GM21528 (cell line): ENCODE data around the gene FRZB.
"Not testable (repeated sequence)": the region's sequence is repeated elsewhere in the genome, so short reads cannot be mapped to it uniquely, and the experiment has no call there.

Source experiments
- ATAC-seq: cut with Tn5 transposase; IDR thresholded peaks from one replicate; pipeline ENCODE4 v1.9.1; 2021; ENCODE audit warnings: mild to moderate bottlenecking, moderate library complexity; ENCODE audit not compliant: unreplicated experiment, low FRiP score

FRZB gene

GRCh38 chr2:182866461-182867406, at the start of gene FRZB:
TSS of gene FRZB (minus strand) at chr2:182866637. CDS start at chr2:182866552, 85 bp downstream.
- no peak for ATAC-seq

DNA sequence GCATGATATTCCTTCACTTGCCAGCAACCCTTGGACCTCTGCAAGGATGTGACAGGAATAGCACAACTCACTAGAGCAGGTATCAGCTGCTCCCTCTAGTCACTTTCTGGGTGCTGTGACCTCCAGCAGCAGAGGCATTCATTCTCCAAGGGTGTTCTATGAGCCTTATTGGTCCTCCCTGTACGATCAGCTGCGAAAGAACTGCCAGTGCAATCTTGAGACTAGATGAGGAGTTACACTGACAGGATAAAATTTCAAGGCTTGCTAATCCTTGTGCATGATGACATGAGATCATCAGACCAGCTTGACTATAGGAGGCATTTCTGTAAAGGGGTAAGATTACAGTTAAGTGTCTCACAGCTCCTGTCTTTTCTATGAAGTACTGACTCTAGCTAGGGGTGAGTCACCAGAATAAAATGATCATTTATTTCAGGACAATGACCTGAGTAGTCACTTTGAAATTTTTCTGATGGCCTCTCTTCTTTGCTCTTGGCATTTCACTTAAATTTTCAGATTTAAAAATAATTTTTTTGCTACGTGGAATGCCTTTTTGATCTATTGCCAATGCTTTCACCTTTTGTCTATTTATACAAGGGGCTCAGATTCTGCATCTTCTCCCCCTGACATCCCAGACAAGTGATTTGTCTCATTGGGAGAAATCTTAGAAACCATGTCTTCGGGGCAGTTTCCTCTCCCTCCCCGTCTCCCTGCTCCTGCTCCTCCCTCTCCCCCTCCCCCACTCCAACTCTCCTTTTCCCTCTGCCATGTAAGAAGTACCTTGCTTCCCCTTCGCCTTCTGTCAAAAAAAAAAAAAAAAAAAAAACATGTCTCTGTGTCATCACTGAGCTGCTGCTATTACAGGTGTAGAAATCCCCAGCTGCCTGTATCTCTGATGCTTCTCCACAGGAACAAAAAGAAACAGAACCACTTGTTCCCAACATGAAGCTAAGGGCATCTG, 49.2 kb upstream of the FRZB start:
- no peak for ATAC-seq

- ATAC-seq: no peak
These were observed 48.4 kb upstream of the FRZB start for GRCh38 chr2:182914852-182915251.

DNA sequence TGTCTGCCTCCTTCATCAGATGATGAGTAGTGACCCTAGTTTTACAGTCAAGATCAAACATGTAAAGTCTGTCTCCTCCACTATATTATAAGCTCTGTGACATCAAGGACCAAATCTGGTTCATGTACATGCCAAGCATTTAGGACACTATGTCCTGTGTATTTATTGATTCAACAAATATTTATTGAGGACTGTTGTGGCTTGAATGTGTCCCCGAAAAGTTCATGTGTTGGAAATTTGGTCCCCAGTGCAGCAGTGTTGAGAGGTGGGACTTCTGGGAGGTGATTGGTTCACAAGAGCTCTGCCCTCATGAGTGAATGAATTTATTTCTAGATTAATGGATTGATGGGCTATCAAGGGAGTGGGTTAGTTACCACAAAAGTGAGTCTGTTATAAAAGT, 46.6 kb upstream of the FRZB start:
- ATAC-seq: no peak

DNA sequence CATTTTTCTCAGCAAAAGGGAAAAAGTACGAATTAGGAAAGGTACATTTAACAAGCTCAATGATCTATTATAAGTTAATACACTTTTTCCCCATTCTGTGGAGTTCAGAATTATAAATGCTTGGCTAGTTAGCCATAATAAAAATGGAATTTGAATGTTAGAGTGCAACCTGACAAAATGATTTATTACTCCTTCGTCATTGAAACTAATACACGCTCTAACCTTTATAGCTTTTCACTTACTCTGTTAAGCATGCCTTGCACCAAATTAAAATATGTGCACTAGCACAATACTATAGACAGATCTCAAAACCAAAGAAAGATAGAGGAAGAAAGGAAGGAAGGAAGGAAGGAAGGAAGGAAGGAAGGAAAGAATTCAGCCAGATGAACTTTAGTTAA, 46.1 kb upstream of the FRZB start:
- no peak for ATAC-seq

GRCh38 chr2:182911813-182912517, 45.5 kb upstream of the FRZB start:
- no peak for ATAC-seq

- no peak for ATAC-seq
These were observed 44.5 kb upstream of the FRZB start for GRCh38 chr2:182910965-182911364.

DNA sequence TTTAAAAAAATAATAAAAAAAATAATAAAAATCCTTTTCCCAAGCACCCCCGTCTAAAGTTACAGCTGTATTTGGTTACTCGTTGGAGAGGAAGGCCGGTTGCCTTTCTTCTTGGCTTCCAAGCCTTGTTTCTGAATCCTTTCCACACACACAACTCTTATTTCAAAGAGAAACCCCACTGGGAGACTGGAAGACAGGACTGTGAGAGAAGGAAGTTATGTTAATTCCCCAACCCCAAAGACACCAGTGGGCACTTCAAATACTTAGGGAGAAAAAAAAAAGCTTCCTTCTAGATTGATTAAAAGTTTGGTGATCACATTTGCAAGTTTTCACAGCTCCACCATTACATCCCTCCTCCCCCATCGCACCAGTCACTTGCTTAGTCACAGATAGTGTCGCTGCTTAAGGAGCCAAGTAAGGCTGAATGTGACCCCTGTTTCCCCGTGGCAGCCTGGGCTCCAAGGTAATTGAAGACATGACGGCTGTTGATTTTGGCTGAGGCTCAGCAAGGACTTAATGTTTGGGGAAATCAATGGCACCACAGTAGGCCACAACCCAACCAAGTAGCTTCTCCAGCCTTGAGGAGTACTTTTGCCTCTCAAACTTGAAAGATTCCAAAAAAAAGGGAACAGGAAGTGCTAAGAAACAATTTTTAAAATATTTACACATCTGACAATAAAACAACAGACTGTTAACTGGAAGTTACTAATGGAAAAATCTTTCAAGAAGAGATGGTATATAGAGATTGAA, 40.8 kb upstream of the FRZB start:
- no peak for ATAC-seq

GRCh38 chr2:182906454-182906853, 40.0 kb upstream of the FRZB start:
- ATAC-seq: no peak

- no peak for ATAC-seq
These were observed 38.4 kb upstream of the FRZB start for GRCh38 chr2:182904844-182905243.

- ATAC-seq: no peak
These were observed 37.1 kb upstream of the FRZB start for GRCh38 chr2:182903566-182903965.

DNA sequence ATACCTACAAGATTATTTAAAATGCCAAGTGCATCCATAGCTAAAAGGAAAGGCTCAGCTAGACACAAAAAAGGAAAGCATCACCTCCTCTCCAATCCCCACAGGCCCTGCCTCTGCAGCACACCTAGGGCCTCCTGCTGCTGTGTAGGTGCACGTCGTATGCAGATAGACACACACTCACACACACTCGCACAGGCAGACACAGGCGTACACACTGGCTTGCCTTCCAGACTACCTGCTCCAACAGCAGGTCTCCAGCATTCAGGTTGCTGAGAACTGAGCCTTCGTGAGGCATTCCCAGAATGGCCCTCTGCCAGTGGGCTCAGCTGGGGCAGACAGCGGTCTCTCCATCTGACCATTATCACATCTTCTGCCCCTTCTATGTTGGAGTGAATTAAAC, 35.3 kb upstream of the FRZB start:
- no peak for ATAC-seq

DNA sequence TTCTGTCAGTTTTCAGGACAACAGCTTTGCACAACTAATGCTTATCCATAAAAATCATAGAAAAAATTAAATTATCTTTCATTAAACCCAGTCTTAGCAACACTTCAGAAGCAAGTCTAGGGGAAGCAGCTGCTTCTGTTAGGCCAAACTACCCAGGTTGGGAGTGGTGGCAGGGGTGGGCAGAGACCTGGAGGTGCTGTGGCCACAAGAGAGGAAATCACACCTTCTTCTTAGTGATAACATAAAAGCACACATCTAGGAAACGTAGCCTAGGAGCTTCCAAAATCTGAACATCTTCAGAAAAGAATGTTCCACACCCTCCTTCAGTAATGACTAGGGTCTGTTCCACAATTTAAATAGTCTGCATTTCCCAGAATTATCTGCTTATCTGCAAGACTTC, 32.3 kb upstream of the FRZB start:
- ATAC-seq: no peak

- no peak for ATAC-seq
These were observed 30.7 kb upstream of the FRZB start for GRCh38 chr2:182897137-182897536.

DNA sequence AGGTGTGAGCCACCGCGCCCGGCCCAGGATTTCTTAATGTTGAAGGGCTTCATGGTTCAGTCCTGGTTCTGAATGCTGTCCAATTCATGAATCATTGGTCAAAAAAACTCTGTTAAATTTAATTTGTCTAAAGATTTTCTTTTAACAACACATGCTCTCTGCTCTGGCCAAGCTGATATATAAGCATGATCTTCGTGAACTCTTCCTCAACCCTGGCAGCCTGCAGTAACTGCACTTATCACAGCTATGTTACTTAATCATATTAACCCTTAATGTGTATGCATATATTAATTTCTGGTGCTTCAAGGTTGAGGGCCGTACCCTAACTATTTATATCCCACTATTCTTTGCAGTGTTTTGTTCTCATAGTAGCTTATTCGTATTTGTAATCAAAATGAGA, 29.4 kb upstream of the FRZB start:
- no peak for ATAC-seq

GRCh38 chr2:182895169-182895568, 28.7 kb upstream of the FRZB start:
- no peak for ATAC-seq

DNA sequence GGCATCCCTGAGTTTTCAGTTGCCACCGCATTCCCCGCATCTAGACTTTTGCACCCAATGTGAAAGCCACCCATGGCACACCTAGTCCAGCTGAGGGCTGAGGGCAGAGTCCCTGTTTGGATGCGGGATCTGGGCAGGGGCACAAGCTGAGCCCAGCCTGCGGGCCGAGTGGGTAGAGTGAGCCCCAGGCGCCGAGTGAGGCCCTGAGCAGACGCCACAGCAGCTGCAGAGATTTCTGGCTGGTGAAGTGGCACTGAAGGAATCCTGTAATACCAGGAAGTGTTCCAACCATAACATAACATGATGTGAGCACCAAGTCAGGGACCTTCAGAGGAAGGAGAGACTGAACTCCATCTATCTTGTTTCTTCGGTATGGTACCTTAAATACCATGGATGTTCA, 27.7 kb upstream of the FRZB start:
- no peak for ATAC-seq

DNA sequence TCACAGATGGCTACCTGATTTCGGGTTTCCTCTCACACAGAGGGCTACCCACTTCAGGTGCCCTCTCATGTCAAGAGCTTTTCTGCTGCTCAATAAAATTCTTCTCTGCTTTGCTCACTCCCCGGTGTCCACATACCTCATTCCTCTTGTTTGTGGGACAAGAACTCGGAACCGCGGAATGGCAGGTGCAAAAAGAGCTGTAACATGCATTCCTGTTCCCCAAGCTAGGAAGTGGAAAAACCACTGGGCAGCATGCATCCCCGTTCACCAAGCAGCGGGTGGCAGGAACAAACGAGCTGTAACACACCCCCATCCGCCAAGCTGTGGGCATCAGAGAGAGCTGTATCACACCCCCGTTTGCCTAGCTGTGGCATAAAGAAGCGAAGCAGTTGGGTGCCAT, 27.2 kb upstream of the FRZB start:
- no peak for ATAC-seq

GRCh38 chr2:182893035-182893434, 26.6 kb upstream of the FRZB start:
- not testable (repeated sequence) for ATAC-seq

- ATAC-seq: no peak
These were observed 25.2 kb upstream of the FRZB start for GRCh38 chr2:182891611-182892010.
